22Rv1 (cell line): ENCODE results near the gene MYLK.

ENCODE experiments used
- CTCF ChIP-seq: fragments of 450-650 bp; IDR thresholded peaks from 2 replicates; pipeline ENCODE4 v1.5.1; 2017; ENCODE audit warnings: mild to moderate bottlenecking
- ZFX ChIP-seq: fragments of 450-650 bp; IDR thresholded peaks from 2 replicates; pipeline ENCODE4 v1.6.1; 2017; ENCODE audit warnings: antibody characterized with exemption, borderline replicate concordance

- TF ChIP-seq CTCF (no peak), ZFX (no peak)
These were observed 246.3 kb downstream of the MYLK start for GRCh38 chr3:123637841-123638240.
